Putamen (tissue), 1 donor: ENCODE results near the gene SGF29.
A peak's percentile ranks its signal among the peaks of the same experiment; 100 is the strongest.
"Not testable (repeated sequence)": the region's sequence is repeated elsewhere in the genome, so short reads cannot be mapped to it uniquely, and the experiment has no call there.

Experiments
- DNase-seq: peaks from one replicate; pipeline ENCODE4 v3.0.0-alpha.2; 2016; ENCODE audit warnings: low spot score

The SGF29 gene

DNA sequence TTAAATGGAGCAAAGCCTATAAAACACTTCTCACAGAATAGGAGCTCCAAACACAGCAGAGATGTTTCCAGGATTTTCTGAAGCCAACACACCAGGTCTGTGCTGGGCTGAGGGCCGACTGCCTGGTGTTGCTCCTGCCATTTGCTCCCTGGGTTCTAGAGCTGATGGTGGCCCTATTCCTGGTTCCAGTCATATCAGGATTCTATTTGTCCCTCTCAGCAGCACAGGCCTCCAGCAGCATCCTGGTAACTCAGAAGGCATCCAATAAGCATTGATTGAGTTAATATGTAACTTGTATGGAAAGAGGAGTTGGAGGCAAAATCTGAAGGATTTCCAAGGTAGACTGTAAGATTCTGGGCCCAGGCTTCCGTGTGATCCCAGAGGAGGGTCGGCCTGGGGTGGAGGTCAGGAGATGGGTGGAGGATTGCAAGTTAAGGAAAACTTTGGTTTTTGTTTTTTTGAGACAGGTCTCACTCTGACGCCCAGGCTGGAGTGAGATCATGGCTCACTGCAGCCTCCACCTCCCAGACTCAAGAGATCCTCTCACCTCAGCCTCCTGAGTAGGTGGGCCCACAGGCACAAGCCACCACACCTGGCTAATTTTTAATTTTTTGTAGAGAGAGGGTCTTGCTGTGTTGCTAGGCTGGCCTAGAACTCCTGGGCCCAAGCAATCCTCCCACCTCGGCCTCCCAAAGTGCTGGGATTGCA is 20.6 kb upstream of the SGF29 start:
- no peak for DNase-seq

- DNase-seq: no peak
Observed at GRCh38 chr16:28534542-28535373, 19.0 kb upstream of the SGF29 start.

DNA sequence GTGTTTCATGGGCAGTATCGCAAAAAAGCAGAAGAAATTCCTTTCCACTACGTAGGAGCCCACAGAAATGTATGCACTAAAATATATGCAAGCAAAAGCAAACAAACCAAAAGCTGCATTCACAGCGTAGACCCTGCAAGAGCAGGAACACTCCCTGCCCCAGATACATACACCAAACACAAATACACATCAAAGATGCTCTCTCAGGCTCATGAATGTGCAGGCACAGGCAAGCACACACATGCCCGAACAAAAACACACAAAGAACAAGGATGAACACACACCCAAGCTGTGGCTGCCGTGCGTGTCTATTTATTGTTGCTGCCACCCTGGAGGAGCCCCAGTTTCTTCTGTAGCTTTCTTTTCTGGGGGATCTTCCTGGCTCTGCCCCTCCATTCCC is 16.6 kb upstream of the SGF29 start:
- no peak for DNase-seq

DNA sequence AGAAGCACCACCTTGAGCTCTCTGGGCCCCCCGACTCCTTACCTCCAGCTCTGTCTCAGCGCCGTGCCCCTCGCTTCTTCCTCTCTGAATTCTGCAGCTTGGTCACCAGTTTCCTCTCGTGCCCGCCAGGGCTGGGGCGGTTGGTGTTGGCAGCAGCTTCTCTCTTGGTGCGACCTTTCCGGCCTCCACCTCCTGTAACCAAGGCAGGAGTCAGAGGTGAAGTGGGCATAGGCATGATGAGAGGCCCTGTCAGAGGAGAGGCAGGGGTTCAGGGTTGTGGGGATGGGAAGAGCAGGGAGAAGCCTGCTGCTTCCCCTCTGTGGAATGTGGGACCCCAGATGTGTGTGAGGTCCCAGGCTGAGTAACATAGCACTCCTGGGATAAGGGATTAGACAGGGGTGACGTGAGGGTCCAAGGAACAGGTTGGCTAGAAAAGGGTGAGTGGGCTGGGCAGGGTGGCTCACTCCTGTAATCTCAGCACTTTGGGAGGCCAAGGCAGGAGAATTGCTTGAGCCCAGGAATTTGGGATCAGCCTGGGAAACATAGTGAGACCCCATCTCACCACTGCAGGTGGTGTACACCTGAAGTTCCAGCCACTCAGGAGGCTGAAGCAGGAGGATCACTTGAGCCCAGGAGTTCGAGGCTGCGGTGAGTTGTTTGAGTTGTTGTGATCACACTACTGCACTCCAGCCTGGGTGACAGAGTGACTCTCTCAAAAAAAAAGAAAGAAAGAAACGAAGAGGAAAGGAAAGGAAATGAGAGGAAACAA is 15.6 kb upstream of the SGF29 start:
- DNase-seq: no peak

GRCh38 chr16:28538733-28539596 is 14.8 kb upstream of the SGF29 start, which contains the start of gene NUPR1:
Gene NUPR1 (minus strand): TSS chr16:28538974. CDS start chr16:28538907, 67 bp downstream.
- DNase-seq: peak; percentile 81

DNA sequence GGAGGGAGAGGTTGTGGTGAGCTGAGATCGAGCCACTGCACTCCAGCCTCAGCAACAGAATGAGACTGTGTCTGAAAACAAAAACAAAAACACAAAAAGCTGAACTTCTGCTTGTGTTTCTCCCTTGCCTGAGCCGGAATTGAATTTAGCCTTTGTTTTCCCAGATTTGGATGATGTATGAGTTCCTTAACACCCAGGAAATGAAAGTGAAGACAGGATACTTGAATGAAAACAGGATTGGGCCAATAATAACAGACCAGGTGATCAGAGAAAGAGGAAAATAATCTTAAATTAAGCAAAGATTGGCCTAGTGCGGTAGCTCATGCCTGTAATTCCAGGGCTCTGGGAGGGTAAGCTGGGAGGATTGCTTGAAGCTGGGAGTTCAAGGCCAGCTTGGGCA is 13.4 kb upstream of the SGF29 start:
- no peak for DNase-seq

DNA sequence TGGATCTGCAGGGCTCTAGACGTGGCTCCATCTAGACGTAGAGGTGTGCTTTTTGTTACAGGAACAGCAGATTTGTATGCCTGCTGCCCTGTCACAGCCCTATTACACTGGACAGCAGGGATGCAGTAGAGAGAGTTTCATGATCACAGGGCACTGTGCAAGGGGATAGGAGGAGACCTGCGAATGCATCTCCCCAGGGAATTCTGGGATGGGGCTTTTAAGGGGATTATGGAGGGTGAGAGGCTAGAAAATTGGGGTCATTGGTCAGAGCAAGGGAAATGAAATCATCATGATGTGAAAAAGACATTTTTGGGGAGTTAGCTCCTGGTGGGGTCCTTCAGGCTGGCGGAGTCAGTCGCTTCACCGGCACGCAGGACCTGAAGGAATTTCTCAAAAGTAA is 11.1 kb upstream of the SGF29 start:
- no peak for DNase-seq

DNA sequence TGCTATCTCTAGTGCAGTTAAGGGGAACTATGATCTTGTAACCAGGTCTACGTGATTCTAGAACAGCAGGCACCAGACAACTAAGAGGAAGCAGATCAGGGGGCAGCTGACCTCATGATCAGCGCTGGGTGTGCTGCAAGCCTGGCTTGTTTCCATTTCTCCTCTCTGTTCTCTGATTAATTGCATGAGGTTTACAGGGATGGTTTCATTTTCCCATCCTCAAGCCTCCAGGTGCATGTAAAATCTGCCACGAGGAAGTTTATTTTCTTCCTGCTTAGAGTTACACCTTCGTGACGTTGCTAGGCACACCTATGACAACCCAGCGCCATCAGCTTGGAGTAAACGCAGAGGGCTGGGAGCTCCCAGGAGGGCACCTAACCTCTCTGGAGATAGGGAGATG is 10.6 kb upstream of the SGF29 start:
- no peak for DNase-seq

GRCh38 chr16:28544998-28545397 is 8.7 kb upstream of the SGF29 start:
- DNase-seq: no peak

GRCh38 chr16:28545964-28546363 is 7.8 kb upstream of the SGF29 start:
- DNase-seq: not testable (repeated sequence)

DNA sequence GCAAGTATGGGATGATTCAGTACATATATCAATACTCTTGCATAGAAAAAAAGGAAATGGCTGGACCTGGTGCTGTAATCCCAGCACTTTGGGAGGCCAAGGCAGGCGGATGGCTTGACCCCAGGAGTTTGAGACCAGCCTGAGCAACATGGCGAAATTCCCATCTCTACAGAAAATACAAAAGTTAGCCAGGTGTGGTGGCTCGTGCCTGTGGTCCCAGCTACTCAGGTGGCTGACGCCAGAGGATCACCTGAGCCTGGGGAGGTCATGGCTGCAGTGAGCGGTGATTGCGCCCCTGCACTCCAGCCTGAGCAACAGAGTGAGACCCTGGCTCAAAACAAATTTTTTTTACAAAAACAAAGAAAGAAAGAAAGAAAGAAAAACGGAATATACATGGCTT is 7.1 kb upstream of the SGF29 start:
- no peak for DNase-seq

DNA sequence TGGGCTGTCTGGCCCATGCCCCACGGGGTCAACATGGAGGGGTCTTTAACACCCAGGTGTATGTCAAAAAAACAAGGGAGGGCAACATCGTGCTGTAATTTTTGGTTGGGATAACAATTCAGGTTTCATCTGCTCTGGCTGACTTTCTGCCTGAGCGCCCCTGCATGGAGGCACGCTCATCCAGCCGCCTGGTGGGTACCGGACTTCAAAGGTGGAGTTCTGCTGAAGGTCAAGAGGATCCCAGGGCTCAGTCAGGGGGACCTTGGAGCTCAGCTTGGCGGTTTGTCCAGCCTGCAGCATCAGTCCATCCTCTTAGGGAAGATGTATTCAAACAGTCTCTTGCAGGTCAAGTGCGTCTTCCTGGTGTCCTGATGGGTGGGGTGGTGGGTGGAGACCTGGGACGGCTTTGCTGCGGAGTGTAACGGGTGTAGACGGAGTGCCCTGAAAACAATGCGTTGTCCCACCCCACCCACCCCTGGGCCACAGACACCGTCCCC is 5.4 kb upstream of the SGF29 start:
- DNase-seq: no peak

DNA sequence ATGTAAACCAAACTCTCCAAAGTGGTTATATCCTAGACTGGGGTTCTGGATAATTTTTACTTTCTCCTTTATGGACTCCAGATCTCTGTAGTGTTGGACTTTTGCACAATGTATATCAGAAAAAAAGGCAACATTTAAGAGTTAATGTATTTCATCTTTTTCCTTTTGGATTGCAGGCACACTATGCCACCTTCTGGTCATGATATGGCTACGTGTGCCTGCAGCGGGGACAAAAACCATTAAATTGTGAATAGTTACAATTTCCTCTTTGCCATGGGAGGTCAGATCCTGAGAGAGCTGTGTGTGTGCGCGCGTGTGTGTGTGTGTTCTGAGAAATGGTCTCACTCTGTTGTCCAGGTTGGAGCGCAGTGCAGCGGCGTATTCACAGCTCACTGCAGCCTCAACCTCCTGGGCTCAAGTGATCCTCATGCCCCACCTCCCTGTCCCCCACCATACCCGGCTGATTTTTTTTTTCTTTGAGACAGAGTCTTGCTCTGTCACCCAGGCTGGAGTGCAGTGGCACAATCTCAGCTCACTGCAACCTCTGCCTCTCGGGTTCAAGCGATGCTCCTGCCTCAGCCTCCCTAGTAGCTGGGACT is 4.3 kb upstream of the SGF29 start:
- DNase-seq: no peak

DNA sequence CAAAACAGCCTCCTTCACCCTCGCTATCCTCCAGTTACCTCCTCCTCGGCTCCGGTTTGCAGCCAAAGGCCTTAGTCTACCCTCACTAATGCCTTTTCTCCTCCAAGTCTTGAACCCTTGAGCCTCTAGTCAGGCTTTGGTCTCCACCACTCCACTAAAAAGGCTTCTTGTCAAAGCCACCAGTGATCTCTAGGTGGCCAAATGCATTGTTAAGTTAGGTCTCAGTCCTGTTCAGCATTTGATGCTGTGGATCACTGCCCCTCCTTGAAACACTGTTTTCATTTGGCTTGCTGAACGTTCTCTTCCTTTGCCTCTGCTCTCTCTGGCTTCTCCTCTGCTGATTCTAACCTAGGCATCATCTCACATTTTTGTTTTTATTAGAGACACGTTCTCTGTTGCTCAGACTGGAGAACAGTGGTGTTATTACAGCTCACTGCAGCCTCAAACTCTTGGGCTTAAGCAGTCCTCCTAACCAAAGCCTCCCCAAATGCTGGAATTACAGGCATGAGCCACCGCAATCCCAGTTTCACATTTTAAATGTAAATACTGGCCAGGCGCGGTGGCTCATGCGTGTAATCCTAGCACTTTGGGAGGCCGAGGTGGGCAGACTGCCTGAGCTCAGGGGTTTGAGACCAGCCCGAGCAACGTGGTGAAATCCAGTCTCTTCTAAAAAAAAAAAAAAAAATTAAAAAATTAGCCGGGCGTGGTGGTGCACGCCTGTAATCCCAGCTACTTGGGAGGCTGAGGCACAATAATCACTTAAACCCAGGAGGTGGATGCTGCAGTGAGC is 1.1 kb downstream of the SGF29 start:
- no peak for DNase-seq

DNA sequence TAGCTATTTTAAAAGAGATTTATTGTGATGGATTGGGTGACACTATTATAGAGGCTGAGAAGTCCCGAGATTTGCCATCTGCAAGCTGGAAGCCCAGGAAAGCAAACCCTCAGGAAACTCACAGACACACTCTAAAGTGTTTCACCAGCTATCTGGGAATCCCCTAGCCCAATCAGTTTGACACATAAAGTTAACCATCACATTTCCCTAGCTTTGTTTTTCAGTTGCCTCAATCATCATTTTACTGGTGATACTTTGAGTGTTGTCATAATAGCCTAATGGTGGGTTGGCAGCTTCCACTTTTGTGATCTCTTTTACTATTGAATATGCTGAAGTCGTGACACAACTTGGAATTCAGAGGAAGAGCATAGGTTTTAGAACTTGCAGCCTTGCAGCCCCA is 1.8 kb downstream of the SGF29 start:
- no peak for DNase-seq

DNA sequence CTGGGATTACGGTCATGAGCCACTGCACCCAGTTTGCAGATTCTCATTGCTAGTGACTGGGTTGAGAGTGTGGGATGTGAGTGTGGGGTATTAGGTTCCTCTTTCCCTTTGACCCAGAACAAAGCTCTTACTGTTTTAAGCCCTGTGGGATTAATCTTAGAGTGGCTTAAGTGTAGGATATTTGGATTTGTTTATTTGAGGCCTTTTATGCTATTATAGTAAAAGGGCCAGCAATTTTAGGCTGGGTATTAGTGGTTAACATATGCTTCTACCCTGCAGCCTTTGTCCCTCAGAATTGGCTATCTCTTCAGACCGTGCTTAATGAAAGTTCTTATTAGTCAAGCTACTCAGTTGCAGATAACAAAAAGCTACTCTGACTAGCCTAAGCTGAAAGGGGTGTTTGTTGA is 3.2 kb downstream of the SGF29 start:
- DNase-seq: no peak

GRCh38 chr16:28558456-28558855 is 4.7 kb downstream of the SGF29 start:
- DNase-seq: no peak

DNA sequence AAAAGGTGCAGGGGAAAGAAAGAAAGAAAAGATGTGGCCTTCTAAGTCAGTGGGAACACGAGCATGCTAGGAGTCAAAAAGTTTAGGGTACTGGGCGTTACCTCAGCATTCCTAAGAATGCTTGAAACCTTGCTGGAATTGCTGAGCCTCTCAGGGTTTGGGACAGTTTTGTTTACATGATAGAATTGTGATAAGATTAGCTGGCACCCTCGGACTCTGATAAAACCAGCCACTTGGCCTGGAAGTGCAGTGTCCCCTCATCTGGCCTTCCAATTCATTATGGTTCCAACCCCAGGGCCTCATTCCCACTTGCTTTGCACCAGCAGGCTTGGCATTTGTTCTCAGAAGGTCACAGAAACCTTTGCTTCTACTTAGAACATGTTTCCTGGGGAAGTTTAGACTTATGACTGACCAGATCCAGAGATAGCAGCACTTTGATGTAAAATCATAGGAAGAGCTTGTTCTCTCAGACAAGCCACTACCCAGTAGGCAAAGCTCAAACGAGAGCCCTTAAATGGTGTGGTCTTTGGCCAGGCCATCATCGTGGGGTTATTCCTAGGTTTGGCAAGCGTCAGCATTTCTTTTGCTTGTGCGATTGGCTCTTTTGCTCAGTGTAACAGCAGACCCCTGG is 8.0 kb downstream of the SGF29 start:
- no peak for DNase-seq

- DNase-seq: no peak
Observed at GRCh38 chr16:28562199-28562598, 8.5 kb downstream of the SGF29 start.

GRCh38 chr16:28563218-28563617 is 9.5 kb downstream of the SGF29 start:
- no peak for DNase-seq
